ENCODE measurements around the gene CDC42.

CDC42 gene

GRCh38 chr1:22037520-22037919, 15.0 kb upstream of the CDC42 start:
- no peak for DNase-seq
- no peaks in the 10 kb centered on the region for H3K9me3 ChIP-seq (ENCODE audit: control insufficient read depth, low read length)
- H3K27me3 ChIP-seq (replicated peaks; ENCODE audit: control insufficient read depth, insufficient read depth, low read length, poor library complexity, severe bottlenecking), result no peaks in the 10 kb centered on the region
- H3K4me3 ChIP-seq (ENCODE audit: insufficient read depth, low read depth, low read length, poor library complexity, severe bottlenecking), result no peak overlapping the region
- no peaks in the 10 kb centered on the region for H3K36me3 ChIP-seq (ENCODE audit: control insufficient read depth, insufficient read depth, low read length)
- H3K4me1 ChIP-seq (ENCODE audit: control insufficient read depth, insufficient read depth, low read length, poor library complexity, severe bottlenecking), result peaks cover 35% of the 10 kb centered on the region
- H3K27ac ChIP-seq (ENCODE audit: insufficient read depth, low read length, poor library complexity, severe bottlenecking), result no peak overlapping the region

- Histone ChIP-seq H3K27me3 (replicated peaks; ENCODE audit: control insufficient read depth, insufficient read depth, low read length, poor library complexity, severe bottlenecking) (no peaks in the 10 kb centered on the region), H3K4me3 (ENCODE audit: insufficient read depth, low read depth, low read length, poor library complexity, severe bottlenecking) (no peak overlapping the region), H3K9me3 (ENCODE audit: control insufficient read depth, low read length) (no peaks in the 10 kb centered on the region), H3K36me3 (ENCODE audit: control insufficient read depth, insufficient read depth, low read length) (no peaks in the 10 kb centered on the region), H3K27ac (ENCODE audit: insufficient read depth, low read length, poor library complexity, severe bottlenecking) (no peak overlapping the region), H3K4me1 (ENCODE audit: control insufficient read depth, insufficient read depth, low read length, poor library complexity, severe bottlenecking) (peaks cover 40% of the 10 kb centered on the region)
- no peak for DNase-seq
Observed at GRCh38 chr1:22038036-22038435, 14.5 kb upstream of the CDC42 start.

- peaks cover 52% of the 10 kb centered on the region for H3K4me1 ChIP-seq (ENCODE audit: control insufficient read depth, insufficient read depth, low read length, poor library complexity, severe bottlenecking)
- H3K9me3 ChIP-seq (ENCODE audit: control insufficient read depth, low read length), result no peaks in the 10 kb centered on the region
- peak; percentile 86 to 90 (median 87) for DNase-seq
Observed at GRCh38 chr1:22039594-22040285, 12.8 kb upstream of the CDC42 start.

GRCh38 chr1:22040286-22040623, 12.3 kb upstream of the CDC42 start:
- Histone ChIP-seq H3K9me3 (ENCODE audit: control insufficient read depth, low read length) (no peaks in the 10 kb centered on the region), H3K27ac (ENCODE audit: insufficient read depth, low read length, poor library complexity, severe bottlenecking) (peak overlapping the region; percentile 93)

More at GRCh38 chr1:22039594-22040285, 12.8 kb upstream of the CDC42 start:
- H3K4me3 ChIP-seq (ENCODE audit: insufficient read depth, low read depth, low read length, poor library complexity, severe bottlenecking), result peak overlapping the region; percentile 3
- H3K36me3 ChIP-seq (ENCODE audit: control insufficient read depth, insufficient read depth, low read length), result no peaks in the 10 kb centered on the region
- peak overlapping the region; percentile 93 for H3K27ac ChIP-seq (ENCODE audit: insufficient read depth, low read length, poor library complexity, severe bottlenecking)
- no peaks in the 10 kb centered on the region for H3K27me3 ChIP-seq (replicated peaks; ENCODE audit: control insufficient read depth, insufficient read depth, low read length, poor library complexity, severe bottlenecking)

GRCh38 chr1:22041505-22041904, 11.0 kb upstream of the CDC42 start:
- Histone ChIP-seq H3K9me3 (ENCODE audit: control insufficient read depth, low read length) (no peaks in the 10 kb centered on the region), H3K4me3 (ENCODE audit: insufficient read depth, low read depth, low read length, poor library complexity, severe bottlenecking) (no peak overlapping the region), H3K4me1 (ENCODE audit: control insufficient read depth, insufficient read depth, low read length, poor library complexity, severe bottlenecking) (peaks cover 60% of the 10 kb centered on the region)

More at GRCh38 chr1:22040286-22040623, 12.3 kb upstream of the CDC42 start:
- Histone ChIP-seq H3K4me3 (ENCODE audit: insufficient read depth, low read depth, low read length, poor library complexity, severe bottlenecking) (no peak overlapping the region), H3K36me3 (ENCODE audit: control insufficient read depth, insufficient read depth, low read length) (no peaks in the 10 kb centered on the region), H3K4me1 (ENCODE audit: control insufficient read depth, insufficient read depth, low read length, poor library complexity, severe bottlenecking) (peaks cover 57% of the 10 kb centered on the region), H3K27me3 (replicated peaks; ENCODE audit: control insufficient read depth, insufficient read depth, low read length, poor library complexity, severe bottlenecking) (no peaks in the 10 kb centered on the region)
- DNase-seq, result no peak

DNA sequence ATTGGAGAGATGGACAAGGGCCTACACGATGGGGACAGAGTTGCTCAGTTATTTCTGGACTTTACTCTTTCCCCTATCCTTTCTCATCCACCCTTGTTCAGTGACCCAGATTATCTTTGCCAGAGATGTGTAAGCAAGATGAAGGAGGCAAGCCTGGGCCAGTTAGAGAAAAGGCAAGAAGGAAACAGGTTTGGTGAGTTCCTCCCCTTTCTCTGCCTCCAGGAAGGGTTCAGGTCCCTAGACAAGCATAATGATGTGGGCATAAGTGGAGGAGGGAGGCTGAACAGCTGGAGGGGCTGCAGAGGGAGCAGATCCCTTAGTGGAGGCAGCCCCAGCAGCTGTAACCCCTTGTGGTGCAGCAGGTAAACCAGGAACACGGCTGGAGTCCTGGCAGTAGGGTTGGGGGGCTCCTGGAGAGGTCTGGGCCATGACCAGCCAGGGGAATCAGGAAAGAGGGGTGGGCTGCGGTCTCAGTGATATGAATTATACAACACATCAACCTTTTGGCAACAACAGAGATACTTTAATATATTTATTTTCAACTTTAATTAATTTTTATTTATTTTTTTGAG, 9.2 kb upstream of the CDC42 start:
- no peak for DNase-seq
- no peaks in the 10 kb centered on the region for H3K36me3 ChIP-seq (ENCODE audit: control insufficient read depth, insufficient read depth, low read length)
- no peaks in the 10 kb centered on the region for H3K27me3 ChIP-seq (replicated peaks; ENCODE audit: control insufficient read depth, insufficient read depth, low read length, poor library complexity, severe bottlenecking)
- no peaks in the 10 kb centered on the region for H3K9me3 ChIP-seq (ENCODE audit: control insufficient read depth, low read length)
- H3K27ac ChIP-seq (ENCODE audit: insufficient read depth, low read length, poor library complexity, severe bottlenecking), result peak overlapping the region; percentile 27
- H3K4me1 ChIP-seq (ENCODE audit: control insufficient read depth, insufficient read depth, low read length, poor library complexity, severe bottlenecking), result peaks cover 52% of the 10 kb centered on the region
- H3K4me3 ChIP-seq (ENCODE audit: insufficient read depth, low read depth, low read length, poor library complexity, severe bottlenecking), result no peak overlapping the region

More at GRCh38 chr1:22041505-22041904, 11.0 kb upstream of the CDC42 start:
- Histone ChIP-seq H3K36me3 (ENCODE audit: control insufficient read depth, insufficient read depth, low read length) (no peaks in the 10 kb centered on the region), H3K27me3 (replicated peaks; ENCODE audit: control insufficient read depth, insufficient read depth, low read length, poor library complexity, severe bottlenecking) (no peaks in the 10 kb centered on the region), H3K27ac (ENCODE audit: insufficient read depth, low read length, poor library complexity, severe bottlenecking) (peak overlapping the region; percentile 36)
- DNase-seq, result no peak

GRCh38 chr1:22044690-22045420, 7.7 kb upstream of the CDC42 start:
- DNase-seq, result no peak
- H3K27ac ChIP-seq (ENCODE audit: insufficient read depth, low read length, poor library complexity, severe bottlenecking), result no peak overlapping the region
- H3K36me3 ChIP-seq (ENCODE audit: control insufficient read depth, insufficient read depth, low read length), result no peaks in the 10 kb centered on the region
- H3K4me1 ChIP-seq (ENCODE audit: control insufficient read depth, insufficient read depth, low read length, poor library complexity, severe bottlenecking), result peaks cover 50% of the 10 kb centered on the region
- H3K27me3 ChIP-seq (replicated peaks; ENCODE audit: control insufficient read depth, insufficient read depth, low read length, poor library complexity, severe bottlenecking), result no peaks in the 10 kb centered on the region
- H3K9me3 ChIP-seq (ENCODE audit: control insufficient read depth, low read length), result no peaks in the 10 kb centered on the region
- H3K4me3 ChIP-seq (ENCODE audit: insufficient read depth, low read depth, low read length, poor library complexity, severe bottlenecking), result no peak overlapping the region

- Histone ChIP-seq H3K27me3 (replicated peaks; ENCODE audit: control insufficient read depth, insufficient read depth, low read length, poor library complexity, severe bottlenecking) (no peaks in the 10 kb centered on the region), H3K9me3 (ENCODE audit: control insufficient read depth, low read length) (no peaks in the 10 kb centered on the region), H3K4me1 (ENCODE audit: control insufficient read depth, insufficient read depth, low read length, poor library complexity, severe bottlenecking) (peaks cover 41% of the 10 kb centered on the region), H3K36me3 (ENCODE audit: control insufficient read depth, insufficient read depth, low read length) (no peaks in the 10 kb centered on the region), H3K4me3 (ENCODE audit: insufficient read depth, low read depth, low read length, poor library complexity, severe bottlenecking) (no peak overlapping the region), H3K27ac (ENCODE audit: insufficient read depth, low read length, poor library complexity, severe bottlenecking) (no peak overlapping the region)
- no peak for DNase-seq
Observed at GRCh38 chr1:22045604-22046228, 6.8 kb upstream of the CDC42 start.

DNA sequence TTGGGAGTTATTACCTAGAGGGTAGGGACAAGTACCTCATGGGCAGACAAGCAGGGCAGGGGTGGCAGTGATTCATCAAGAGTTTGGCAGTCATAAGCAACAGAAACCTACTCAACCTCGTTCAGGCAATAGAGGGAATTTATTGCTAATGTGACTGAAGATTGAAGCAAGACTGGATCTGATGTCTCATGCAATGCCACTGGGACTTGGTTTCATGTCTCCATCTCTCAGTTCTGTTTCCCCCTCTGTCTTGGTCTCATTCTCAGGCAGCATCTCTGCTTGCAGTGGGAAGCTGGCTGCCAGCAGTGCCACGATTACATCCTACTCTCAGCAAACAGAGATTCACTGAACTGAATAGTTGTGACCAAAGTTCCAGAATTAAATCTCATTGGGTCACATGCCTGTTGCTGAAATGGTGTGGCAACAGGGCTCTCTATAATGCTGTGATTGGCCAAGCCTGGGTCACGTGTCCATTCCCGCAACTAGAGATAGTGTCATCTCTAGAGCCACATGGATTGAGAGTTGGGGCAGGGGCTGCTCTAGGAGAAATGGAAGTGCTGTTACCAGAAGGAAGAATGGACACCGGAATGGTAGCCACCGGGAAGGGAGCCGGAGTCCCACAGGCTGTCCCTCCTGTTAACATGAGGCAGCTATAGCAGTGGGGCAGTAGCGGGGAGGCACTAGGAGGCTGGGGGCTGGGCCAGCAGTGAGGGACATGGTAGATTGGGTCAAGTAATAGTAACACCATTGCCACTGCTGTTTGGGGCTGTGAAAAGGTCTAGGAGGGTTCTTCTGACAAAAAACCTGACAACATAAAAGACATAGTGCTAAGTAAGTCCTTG, 3.9 kb upstream of the CDC42 start:
- H3K27me3 ChIP-seq (replicated peaks; ENCODE audit: control insufficient read depth, insufficient read depth, low read length, poor library complexity, severe bottlenecking), result no peaks in the 10 kb centered on the region
- H3K4me1 ChIP-seq (ENCODE audit: control insufficient read depth, insufficient read depth, low read length, poor library complexity, severe bottlenecking), result peaks cover 19% of the 10 kb centered on the region
- H3K36me3 ChIP-seq (ENCODE audit: control insufficient read depth, insufficient read depth, low read length), result no peaks in the 10 kb centered on the region
- no peak for DNase-seq
- no peak overlapping the region for H3K27ac ChIP-seq (ENCODE audit: insufficient read depth, low read length, poor library complexity, severe bottlenecking)
- no peaks in the 10 kb centered on the region for H3K9me3 ChIP-seq (ENCODE audit: control insufficient read depth, low read length)
- no peak overlapping the region for H3K4me3 ChIP-seq (ENCODE audit: insufficient read depth, low read depth, low read length, poor library complexity, severe bottlenecking)
